HG02973 (cell line): ENCODE data around the gene HYDIN.
"Not testable (repeated sequence)": the region's sequence is repeated elsewhere in the genome, so short reads cannot be mapped to it uniquely, and the experiment has no call there.

Source experiments
- ATAC-seq: cut with Tn5 transposase; IDR thresholded peaks from one replicate; pipeline ENCODE4 v1.9.1; 2021; ENCODE audit warnings: moderate library complexity; ENCODE audit not compliant: unreplicated experiment

Gene HYDIN

DNA sequence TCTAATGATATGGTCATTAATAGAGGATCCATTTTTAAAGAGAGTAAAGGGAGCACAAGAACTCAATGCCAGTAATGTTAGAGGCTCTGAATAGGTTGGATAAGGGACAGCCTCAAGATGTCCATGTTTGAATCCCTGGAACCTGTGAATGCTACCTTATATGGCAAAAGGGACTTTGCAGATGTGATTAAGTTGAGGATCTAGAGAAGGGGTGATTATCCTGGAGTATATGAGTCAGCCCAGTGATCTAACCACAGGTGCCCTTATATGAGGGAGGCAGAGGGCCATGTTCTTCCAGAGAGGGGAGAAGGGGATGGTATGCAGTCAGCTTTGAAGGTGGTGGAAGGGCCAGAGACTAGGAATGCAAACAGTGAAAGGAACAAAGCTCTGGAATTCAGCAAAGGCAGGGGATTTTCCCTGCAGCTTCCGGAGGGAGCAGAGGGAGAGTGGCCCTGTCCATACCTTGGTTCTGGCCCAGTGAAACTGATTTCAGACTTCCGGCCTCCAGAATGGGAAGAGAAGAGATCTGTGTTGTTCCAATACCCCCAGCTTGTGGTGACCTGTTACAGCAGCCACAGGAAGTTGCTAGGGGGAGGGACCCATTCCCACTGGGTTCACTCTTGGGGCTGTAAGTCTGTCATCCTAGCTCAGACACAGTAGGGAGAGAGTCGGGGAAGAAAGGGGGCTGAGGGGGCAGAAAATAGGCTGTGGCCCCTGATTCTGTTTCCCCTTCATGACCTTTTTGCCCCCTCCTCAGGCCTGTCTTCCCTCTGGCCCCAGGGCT, 220.9 kb downstream of the HYDIN start:
- not testable (repeated sequence) for ATAC-seq

DNA sequence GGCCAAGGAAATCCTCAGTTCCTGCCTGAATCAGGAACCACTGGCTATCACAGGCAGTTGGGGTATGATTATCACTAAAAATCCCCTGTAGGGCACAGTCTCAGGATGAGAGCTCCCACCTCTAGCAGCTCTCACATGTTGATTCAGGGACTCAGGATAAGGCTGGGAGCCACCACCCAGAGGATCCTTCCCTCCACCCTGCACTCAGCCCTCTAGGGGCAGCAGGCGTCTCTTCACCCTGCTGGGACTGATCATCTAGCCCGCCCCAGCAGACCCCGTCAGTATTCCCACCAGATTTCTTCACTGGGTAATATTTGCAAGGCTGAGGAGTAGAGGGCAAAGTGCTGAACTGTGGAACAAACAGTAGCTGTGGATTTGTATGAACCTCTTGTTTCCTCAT, 224.0 kb downstream of the HYDIN start:
- ATAC-seq: not testable (repeated sequence)

DNA sequence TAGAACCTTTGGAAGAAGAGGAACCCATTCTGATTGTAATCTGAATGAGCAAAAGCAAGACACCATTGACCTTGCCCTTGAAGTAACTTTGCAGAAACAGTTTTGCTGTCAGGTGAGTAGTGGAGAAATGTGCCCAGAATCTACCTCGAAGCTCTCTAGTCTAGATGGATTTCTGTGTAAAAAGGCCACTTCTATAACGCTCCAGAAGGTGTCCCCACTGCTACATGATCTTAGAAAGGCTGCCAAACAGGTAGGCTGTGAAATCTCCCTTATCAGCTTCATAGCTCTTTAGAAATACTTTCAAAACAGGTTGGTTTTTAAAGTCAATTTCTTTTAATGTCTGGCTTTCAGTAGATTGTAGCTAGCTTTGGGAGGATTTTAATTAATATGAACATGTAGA, 230.8 kb downstream of the HYDIN start:
- not testable (repeated sequence) for ATAC-seq

DNA sequence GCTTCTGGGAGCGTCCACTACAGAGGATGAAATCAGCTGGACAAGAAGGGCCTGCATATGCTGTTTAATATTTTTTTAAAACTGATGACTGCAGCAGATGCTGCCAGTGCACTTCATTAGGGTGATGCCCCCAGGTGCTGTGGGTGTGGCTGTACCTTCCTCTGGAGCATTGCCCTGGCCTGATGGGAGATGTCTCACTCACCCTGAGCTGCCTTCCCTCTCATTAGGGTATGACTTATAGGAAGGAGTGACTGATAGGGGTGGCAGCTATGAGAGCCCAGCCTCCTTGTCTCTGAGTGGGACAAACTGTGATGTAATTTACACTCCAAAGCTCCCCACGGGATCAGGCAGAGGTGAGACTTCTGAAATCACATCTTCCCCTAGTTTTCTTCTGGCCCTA, 234.7 kb downstream of the HYDIN start:
- not testable (repeated sequence) for ATAC-seq

DNA sequence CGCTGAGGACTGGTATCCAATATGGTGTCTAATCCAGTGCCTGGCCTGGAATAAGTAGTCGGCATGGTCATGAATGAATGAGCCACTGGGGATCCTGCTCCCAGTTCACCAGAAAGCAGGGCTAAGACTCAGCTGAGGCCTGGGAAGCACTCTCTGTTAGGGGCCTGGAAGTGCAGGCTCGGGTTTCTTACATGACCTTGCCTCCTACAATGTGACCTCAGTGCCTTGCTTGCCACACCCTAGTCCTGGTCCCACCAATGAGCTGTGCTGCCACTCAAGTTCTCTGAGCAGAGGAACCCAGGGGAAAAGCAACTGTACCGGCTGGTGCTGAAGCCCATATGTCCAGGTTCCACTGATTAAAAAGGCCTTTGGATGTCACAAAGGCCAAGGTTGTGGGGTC, 238.0 kb downstream of the HYDIN start:
- ATAC-seq: not testable (repeated sequence)

DNA sequence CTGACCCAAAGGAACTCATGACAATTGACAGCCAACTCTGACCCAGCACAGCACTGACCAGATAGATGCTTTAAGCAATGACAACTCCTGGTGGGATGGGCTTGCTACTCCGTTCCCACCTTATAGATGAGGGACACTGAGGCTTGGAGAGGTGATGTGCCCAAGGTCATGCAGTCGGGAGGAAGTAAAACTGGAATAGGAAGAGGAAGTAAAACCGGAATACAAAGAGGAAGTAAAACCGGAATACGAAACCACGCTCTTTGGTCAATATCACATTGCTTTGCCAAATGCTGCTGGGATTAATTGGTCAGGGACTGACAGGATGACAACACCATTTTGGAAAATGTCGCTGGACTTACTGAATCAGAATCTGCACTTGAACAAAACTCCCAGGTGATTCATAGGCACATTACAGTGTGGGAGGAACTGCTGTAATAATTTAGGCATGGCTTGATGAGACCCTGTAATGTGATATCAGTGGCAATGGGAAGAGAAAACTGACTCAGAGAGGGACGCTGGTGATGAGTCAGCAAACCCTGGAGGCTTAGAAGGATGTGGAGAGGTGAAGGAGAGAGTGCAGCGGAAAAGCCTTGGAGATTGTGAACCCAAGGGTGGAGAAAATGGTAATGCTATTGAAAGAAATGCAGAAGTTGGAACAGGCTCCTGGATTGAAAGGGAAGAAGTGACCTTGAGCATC, 243.4 kb downstream of the HYDIN start:
- not testable (repeated sequence) for ATAC-seq

DNA sequence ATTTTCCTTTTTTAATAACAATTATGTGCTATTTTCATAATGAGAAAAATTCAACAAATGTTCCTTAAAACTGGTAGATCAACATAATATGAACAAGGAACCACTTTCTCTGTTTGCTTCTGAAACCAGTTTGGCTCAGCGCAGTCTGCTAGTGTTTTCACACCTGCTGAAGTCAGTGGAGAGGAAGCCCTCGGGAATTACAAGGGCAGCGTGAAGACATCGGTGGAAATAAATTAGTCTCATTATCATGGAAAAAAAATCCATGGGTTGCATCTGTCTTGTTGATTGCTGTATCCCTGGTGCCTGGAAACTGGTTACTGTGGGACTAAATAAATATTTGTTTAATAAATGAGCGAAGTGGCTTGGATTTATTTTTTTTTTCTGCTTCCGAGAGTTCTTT, 245.8 kb downstream of the HYDIN start:
- not testable (repeated sequence) for ATAC-seq

DNA sequence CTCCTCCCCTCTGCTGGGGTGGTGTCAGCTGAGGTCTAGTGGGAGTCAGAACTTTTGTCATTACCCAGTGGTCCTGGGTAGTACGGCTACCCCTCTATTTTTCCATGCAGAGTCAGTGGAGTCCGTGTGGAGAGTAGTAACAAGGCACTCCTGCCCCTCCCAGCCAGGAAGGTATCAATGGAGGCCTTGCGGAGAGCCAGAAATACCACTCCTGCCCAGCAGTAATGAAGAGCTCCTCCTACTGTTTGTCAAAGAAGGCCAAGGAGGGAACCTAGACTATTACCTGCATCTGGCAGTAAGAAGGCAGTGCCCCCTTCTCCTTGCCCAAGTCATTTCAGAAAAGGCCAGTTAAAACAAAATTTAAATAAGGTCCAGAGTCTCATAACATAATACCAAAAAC, 262.2 kb downstream of the HYDIN start:
- ATAC-seq: not testable (repeated sequence)

DNA sequence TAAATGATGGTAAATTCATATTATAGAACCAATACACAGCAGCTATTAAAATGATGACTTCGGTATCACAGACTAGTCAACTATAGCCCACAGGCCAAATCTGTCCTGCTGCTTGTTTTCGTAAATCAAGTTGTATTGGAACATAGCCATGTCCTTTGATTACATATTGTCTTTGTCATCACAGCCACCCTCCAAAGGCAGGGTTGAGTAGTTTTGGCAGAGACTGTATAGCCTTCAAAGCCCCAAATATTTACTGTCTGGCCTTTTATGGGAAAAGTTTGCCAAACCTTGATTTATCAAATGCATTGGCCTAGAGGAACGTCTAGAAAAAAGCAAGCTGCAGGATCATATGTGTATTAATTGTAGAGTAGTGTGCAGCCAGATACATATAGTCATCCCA, 270.4 kb downstream of the HYDIN start:
- ATAC-seq: not testable (repeated sequence)

DNA sequence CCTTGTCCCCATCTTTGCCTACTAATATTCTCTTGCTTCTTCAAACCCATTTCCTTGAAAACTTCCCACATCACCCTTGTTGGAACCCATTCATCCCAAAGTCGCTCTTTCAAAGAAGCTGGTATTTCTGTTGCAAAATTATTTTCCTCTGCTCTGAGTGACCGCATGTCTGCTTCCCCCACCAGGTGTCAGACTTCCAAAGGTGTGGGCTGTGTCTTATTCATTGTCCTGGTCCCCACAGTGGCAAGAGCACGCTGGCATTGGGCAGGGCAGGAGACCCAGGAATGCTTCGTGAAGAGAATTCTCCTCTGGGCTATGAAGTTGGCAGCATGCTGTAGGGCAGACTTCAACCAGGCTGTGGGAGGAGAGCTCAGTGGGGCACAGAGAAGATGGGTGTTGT, 275.6 kb downstream of the HYDIN start:
- not testable (repeated sequence) for ATAC-seq

DNA sequence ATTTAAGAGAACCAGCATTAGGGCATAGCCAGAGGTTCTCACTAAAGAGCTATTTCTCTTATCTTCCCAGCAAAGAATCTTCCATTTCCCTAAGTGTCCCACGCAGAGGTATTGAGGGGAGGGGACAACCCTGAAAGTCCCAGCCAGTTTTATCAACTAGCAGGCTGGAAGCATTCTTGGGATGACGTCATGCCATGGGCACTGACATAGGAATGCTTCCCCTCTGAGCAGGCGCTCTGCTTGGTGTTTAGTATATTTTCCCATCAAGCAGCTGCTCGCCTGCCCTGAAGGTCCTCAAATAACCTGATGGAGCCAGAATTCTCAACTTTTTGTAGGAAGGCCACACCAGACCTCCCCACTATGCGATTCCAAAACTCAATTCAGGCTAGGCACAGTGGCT, 276.7 kb downstream of the HYDIN start:
- ATAC-seq: not testable (repeated sequence)

DNA sequence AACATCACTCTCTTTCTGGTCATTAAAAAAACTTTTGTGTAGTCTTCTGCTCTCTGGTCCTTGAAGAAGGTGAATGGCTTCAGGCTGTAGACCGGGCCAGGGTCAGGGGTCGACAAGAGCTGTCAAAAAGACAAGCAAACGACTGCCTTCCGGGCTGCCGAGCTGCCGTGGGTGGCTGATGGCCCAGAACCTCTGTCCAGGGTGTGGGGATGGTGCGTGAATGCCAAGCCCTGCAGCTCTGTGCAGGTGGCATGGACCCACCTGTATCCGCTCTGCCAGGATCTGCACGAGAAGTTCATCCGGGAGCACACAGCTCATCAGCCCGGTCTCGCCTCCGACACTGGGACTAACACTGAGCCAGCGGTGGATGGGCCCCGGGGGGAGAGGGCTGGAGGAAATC, 287.0 kb downstream of the HYDIN start:
- ATAC-seq: not testable (repeated sequence)

DNA sequence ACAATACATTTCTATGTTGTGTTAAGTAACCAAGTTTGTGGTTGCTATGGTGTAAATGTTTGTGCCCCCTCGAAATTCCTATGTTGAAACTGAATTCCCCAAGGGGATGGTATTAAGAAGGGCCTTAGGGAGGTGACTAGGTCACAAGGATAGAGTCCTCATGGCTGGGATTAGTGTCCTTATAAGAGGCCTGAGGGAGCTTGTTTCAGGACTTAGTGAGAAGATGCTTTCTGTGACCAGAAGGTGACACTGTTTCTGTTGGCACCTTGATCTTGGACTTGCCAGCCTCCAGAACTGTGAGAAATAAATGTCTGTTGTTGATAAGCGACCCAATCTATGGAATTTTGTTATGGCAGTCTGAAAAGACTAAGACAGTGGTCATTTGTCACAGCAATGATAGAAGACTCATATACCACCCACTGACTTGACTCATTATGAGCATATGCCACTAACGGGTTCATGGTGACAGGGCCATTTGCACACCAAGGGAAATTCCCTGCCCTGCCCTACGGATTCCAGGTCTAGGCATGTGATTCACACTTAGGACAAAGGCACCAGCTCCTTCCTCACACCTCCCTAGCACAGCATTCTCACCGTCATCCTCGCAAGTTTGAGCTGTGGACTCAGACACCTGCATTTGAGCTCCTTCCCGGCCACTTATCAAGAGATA, 290.7 kb downstream of the HYDIN start:
- not testable (repeated sequence) for ATAC-seq

DNA sequence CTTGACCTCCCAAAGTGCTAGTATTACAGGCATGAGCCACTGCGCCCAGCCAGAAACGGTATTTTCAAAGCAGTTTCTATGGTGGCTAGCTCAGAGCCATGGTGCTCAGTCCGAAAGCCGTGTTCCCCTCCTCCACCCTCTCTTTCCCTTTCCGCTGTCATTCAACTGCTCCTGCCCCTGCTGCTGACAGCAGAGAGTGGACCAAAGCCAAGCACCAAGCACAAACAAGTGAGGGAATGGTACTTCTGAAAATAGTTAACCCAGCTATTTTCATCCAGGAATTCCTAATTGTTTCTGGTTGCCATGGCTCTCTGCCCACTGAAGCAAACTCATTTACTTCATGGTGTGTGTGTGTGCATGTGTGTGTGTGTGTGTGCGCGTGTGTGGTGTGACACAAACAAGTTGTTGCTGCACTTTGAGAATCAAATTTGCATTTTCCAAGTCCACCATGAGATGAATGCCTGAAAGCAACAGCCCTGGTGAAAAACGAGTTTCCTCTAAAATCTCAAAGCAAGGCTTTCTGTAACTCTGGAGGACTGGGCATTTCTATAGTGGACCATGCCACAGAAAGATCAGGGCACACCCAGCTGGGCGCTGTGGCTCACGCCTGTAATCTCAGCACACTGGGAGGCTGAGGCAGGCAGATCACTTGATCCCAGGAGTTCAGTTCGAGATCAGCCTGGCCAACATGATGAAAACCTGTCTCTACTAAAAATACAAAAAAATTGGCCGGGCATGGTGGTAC, 293.6 kb downstream of the HYDIN start:
- ATAC-seq: not testable (repeated sequence)

DNA sequence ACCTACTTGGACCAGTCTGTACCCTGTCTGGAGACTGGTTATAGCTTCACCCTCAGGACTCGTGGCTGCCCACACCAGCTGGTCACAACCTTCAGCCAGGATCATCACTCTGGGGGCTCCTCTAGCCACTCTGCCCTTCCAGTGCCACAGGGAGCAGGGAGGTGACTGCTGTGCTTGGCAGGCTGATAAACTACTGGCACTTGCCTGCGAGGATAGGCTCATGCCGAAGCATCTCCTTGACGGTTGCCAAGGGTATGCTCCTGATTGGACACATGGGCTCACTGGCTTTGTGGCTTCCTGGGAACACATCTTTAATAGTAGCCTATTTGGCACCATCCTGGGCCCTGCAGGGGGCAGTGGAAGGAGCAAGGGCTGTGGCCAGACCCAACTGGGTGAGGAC, 295.2 kb downstream of the HYDIN start:
- ATAC-seq: not testable (repeated sequence)

DNA sequence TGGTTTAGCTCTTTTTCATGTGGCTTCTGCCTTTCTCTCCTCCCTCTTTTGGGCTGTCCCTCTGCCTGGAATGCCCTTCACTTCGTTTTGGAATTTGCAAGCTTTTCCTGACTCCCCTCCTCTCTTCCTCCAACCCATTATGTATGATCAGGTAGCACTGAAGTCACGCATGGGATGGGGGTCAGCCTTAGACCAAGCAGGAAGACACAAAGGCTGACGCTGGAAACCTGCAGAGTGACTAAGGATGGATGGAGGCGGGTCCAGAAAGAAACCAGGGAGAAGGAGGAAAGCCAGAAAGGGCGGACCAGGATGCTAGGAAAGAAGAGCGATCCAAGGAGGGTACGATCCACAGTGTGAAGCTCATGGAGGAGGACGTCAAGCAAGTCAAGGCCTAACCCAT, 296.8 kb downstream of the HYDIN start:
- ATAC-seq: not testable (repeated sequence)

DNA sequence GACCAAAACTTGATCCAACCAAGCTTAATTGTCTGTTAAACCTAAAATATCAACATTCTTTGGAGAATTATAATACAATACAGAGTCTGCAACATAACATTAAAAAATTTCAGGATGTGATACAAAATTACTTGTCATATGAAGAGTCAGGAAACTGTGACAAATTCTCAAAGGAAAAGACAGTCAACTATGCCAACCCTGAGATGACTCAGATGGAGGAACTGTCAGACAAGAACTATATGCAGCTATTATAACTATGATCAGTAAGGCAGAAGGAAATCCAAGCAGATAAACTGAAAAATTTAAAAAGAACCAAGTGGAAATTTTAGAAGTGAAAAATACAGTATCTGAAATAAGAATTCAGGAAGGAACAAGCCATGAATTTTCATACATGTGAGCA, 299.8 kb downstream of the HYDIN start:
- ATAC-seq: not testable (repeated sequence)

DNA sequence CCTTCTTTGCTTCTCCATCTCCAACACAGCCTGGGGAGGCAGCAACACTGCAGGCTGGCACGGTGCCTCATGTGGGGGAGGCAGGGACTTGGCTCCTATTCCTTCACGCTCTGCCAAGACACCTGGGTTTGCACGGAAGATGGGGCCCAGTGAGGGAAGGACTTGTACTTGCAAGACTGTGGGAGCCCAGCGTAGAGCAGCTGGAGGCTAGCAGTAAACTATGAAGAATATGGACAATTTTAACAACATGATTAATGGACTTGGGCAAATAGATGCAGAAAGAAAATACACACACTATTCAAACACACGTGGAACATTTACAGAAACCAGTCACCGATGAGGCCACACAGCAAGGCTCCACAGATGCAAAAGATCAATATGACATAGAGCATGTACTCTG, 308.4 kb downstream of the HYDIN start:
- ATAC-seq: not testable (repeated sequence)

DNA sequence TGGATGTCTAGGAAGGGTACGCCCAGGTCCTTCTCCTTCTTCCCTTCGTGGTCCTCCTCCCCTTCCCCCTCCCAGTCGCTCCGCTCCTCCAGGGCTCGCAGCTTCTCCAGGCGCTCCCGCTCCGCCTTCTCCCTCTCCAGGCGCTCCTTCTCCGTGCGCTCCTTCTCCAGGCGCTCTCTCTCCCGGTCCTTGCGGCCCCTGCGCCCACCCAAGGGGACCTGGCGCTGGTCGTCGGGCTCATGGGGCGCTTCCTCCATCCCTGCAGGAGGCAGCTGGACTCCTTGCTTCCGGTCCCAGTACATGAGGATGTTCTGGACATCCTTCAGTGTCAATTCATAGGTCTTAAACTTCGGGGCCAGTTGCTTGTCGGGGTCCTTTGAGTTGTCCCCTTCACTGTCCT, 309.9 kb downstream of the HYDIN start:
- ATAC-seq: not testable (repeated sequence)

DNA sequence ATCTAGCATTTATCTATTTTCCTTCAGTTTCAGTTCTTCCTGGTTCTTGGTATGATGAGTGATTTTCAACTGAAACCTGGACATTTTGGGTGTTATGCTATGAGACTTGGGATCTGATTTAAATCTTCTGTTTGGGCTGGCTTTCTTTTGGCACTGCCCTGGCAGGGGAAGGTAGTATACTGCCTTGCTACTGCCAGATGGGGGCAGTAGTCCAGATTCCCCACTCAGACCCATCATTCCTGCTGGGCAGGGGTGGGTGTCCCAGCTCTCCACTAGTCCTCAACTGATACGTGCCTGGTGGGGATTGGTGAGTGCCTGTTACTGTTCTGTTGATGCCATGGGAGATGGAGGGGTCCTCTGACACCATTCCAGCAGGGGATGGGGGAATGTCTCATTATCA, 342.3 kb downstream of the HYDIN start:
- ATAC-seq: not testable (repeated sequence)

DNA sequence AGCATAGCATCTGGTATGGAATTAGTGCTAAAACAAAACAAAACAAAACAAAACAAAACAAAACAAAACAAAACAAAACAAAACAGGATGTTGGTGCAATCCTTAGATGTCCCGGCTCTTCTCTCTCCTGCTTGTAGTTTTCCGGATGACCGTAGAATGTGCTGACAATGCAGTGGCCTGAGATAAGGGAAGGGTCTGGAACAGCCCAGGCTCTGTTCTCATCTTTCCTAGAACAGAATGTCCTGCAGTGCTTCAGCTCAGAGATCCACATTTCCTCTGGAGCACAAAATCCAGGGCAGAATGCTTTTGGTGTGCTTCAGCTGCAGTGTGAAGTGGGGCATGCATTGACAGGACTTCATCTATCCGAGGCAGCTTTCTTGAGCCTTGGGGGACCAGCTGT, 345.9 kb downstream of the HYDIN start:
- ATAC-seq: not testable (repeated sequence)
